Mesendoderm (in vitro differentiated cells): Measurements from ENCODE around the gene THSD7A.
A peak's percentile ranks its signal among the peaks of the same experiment; 100 is the strongest.

Experiments used
- DNase-seq: peaks from one replicate; pipeline ENCODE4 v3.0.0; 2013
- H2AK5ac ChIP-seq: 2 replicates; pipeline ENCODE4 v1.6.1; 2013; ENCODE audit warnings: low read length, inconsistent platforms
- H2BK120ac ChIP-seq: 2 replicates; pipeline ENCODE4 v1.6.1; 2013; ENCODE audit warnings: low read depth, mild to moderate bottlenecking, low read length, moderate library complexity, mixed read lengths
- H2BK15ac ChIP-seq: replicated peaks from 2 replicates; pipeline ENCODE4 v1.6.1; 2013; ENCODE audit warnings: low read depth, mild to moderate bottlenecking, moderate library complexity
- H2BK5ac ChIP-seq: 2 replicates; pipeline ENCODE4 v1.6.1; 2013; ENCODE audit warnings: low read length, inconsistent platforms
- H3K18ac ChIP-seq: 2 replicates; pipeline ENCODE4 v1.6.1; 2013; ENCODE audit warnings: mild to moderate bottlenecking, low read length, mixed read lengths
- H3K23ac ChIP-seq: one replicate; pipeline ENCODE4 v1.6.1; 2013; ENCODE audit warnings: low read length
- H3K27ac ChIP-seq: 2 replicates; pipeline ENCODE4 v1.5.1; 2013; ENCODE audit warnings: low read depth, mild to moderate bottlenecking, inconsistent platforms, low read length, moderate library complexity
- H3K27me3 ChIP-seq: 2 replicates; pipeline ENCODE4 v1.6.1; 2013; ENCODE audit warnings: low read length, control low read depth, mild to moderate bottlenecking, inconsistent platforms; ENCODE audit not compliant: insufficient read depth, poor library complexity
- H3K36me3 ChIP-seq: 2 replicates; pipeline ENCODE4 v1.6.1; 2013; ENCODE audit warnings: low read length, inconsistent platforms; ENCODE audit not compliant: control insufficient read depth, insufficient read depth
- H3K4ac ChIP-seq: one replicate; pipeline ENCODE4 v1.6.1; 2013; ENCODE audit warnings: low read depth, mild to moderate bottlenecking, low read length, moderate library complexity
- H3K4me1 ChIP-seq: 2 replicates; pipeline ENCODE4 v1.6.1; 2013; ENCODE audit warnings: low read depth, low read length, inconsistent platforms; ENCODE audit not compliant: control insufficient read depth
- H3K4me2 ChIP-seq: 2 replicates; pipeline ENCODE4 v1.6.1; 2013; ENCODE audit warnings: low read length
- H3K4me3 ChIP-seq: 2 replicates; pipeline ENCODE4 v1.5.1; 2013; ENCODE audit warnings: mild to moderate bottlenecking, low read length
- H3K56ac ChIP-seq: one replicate; pipeline ENCODE4 v1.6.1; 2013; ENCODE audit warnings: low read length
- H3K79me1 ChIP-seq: 2 replicates; pipeline ENCODE4 v1.6.1; 2013; ENCODE audit warnings: low read length, inconsistent platforms
- H3K79me2 ChIP-seq: 2 replicates; pipeline ENCODE4 v1.6.1; 2013; ENCODE audit warnings: mild to moderate bottlenecking, low read length; ENCODE audit not compliant: control insufficient read depth, insufficient read depth
- H3K9ac ChIP-seq: 2 replicates; pipeline ENCODE4 v1.6.1; 2013; ENCODE audit warnings: low read length, inconsistent platforms
- H4K5ac ChIP-seq: one replicate; pipeline ENCODE4 v1.6.1; 2013; ENCODE audit warnings: low read length
- H4K8ac ChIP-seq: one replicate; pipeline ENCODE4 v1.6.1; 2013; ENCODE audit warnings: low read depth, mild to moderate bottlenecking, control low read depth, low read length, moderate library complexity
- WGBS: extraction: QIAGEN DNeasy Blood & Tissue Kit; methylation state at CpG from one replicate; pipeline ENCODE4 v1.1.7; 2013; ENCODE audit warnings: low lambda C conversion rate, missing lambda C conversion rate; ENCODE audit not compliant: insufficient coverage; ENCODE audit errors: extremely low coverage; 5-methylcytosine and 5-hydroxymethylcytosine counted together

THSD7A gene

GRCh38 chr7:11513460-11513859 is 318.5 kb downstream of the THSD7A start:
- Histone ChIP-seq H2BK15ac (no peak overlapping the region), H2BK5ac (no peak overlapping the region), H3K56ac (no peak overlapping the region), H3K27ac (no peak overlapping the region), H3K79me1 (no peaks in the 10 kb centered on the region), H2AK5ac (no peak overlapping the region), H3K79me2 (no peaks in the 10 kb centered on the region), H3K4me2 (no peak overlapping the region), H3K4ac (no peak overlapping the region), H3K9ac (no peak overlapping the region), H3K27me3 (no peaks in the 10 kb centered on the region), H3K4me1 (peaks cover 4% of the 10 kb centered on the region), H3K36me3 (no peaks in the 10 kb centered on the region), H4K8ac (no peak overlapping the region), H3K4me3 (no peak overlapping the region), H4K5ac (no peak overlapping the region), H2BK120ac (no peak overlapping the region), H3K18ac (no peak overlapping the region), H3K23ac (no peak overlapping the region)
- WGBS: no CpG with 5 or more reads among the region's 1 CpG
- DNase-seq: no peak

- H3K79me1 ChIP-seq: no peaks in the 10 kb centered on the region
- no peak overlapping the region for H3K9ac ChIP-seq
- H3K4me1 ChIP-seq: no peaks in the 10 kb centered on the region
- no peak overlapping the region for H2BK15ac ChIP-seq
- no peak overlapping the region for H3K4ac ChIP-seq
- H2BK5ac ChIP-seq: no peak overlapping the region
- H3K18ac ChIP-seq: no peak overlapping the region
- DNase-seq: no peak
- H3K36me3 ChIP-seq: no peaks in the 10 kb centered on the region
- H3K27ac ChIP-seq: no peak overlapping the region
- H3K27me3 ChIP-seq: no peaks in the 10 kb centered on the region
- H2AK5ac ChIP-seq: no peak overlapping the region
- H3K23ac ChIP-seq: no peak overlapping the region
- H3K4me3 ChIP-seq: no peak overlapping the region
- no peak overlapping the region for H2BK120ac ChIP-seq
- no peak overlapping the region for H3K4me2 ChIP-seq
- H4K8ac ChIP-seq: no peak overlapping the region
- H3K79me2 ChIP-seq: no peaks in the 10 kb centered on the region
- WGBS: no CpG with 5 or more reads among the region's 1 CpG
- H3K56ac ChIP-seq: no peak overlapping the region
- H4K5ac ChIP-seq: no peak overlapping the region
Measured at GRCh38 chr7:11507929-11508328, 324.1 kb downstream of the THSD7A start.

GRCh38 chr7:11506417-11506816 is 325.6 kb downstream of the THSD7A start:
- H3K36me3 ChIP-seq: no peaks in the 10 kb centered on the region
- H2BK120ac ChIP-seq: no peak overlapping the region
- H3K4ac ChIP-seq: no peak overlapping the region
- H2BK15ac ChIP-seq: no peak overlapping the region
- no peak overlapping the region for H3K9ac ChIP-seq
- H3K4me3 ChIP-seq: no peak overlapping the region
- H4K5ac ChIP-seq: no peak overlapping the region
- no peak overlapping the region for H3K4me2 ChIP-seq
- no peak overlapping the region for H3K56ac ChIP-seq
- DNase-seq: no peak
- no peaks in the 10 kb centered on the region for H3K27me3 ChIP-seq
- H2AK5ac ChIP-seq: no peak overlapping the region
- H3K23ac ChIP-seq: no peak overlapping the region
- no peaks in the 10 kb centered on the region for H3K4me1 ChIP-seq
- no peaks in the 10 kb centered on the region for H3K79me2 ChIP-seq
- no peak overlapping the region for H3K27ac ChIP-seq
- no peak overlapping the region for H3K18ac ChIP-seq
- H4K8ac ChIP-seq: no peak overlapping the region
- H3K79me1 ChIP-seq: no peaks in the 10 kb centered on the region
- H2BK5ac ChIP-seq: no peak overlapping the region

GRCh38 chr7:11505471-11505985 is 326.5 kb downstream of the THSD7A start:
- Histone ChIP-seq H2BK5ac (no peak overlapping the region), H2AK5ac (no peak overlapping the region), H3K18ac (no peak overlapping the region), H3K27ac (no peak overlapping the region), H3K4me1 (no peaks in the 10 kb centered on the region), H3K79me1 (no peaks in the 10 kb centered on the region), H3K9ac (no peak overlapping the region), H4K8ac (no peak overlapping the region), H3K23ac (no peak overlapping the region), H3K4ac (no peak overlapping the region), H2BK15ac (no peak overlapping the region), H2BK120ac (no peak overlapping the region), H3K36me3 (no peaks in the 10 kb centered on the region), H3K4me2 (no peak overlapping the region), H3K56ac (no peak overlapping the region), H3K79me2 (no peaks in the 10 kb centered on the region), H3K4me3 (no peak overlapping the region), H3K27me3 (no peaks in the 10 kb centered on the region), H4K5ac (no peak overlapping the region)
- WGBS: no CpG with 5 or more reads among the region's 3 CpGs
- no peak for DNase-seq

- no peak overlapping the region for H3K4ac ChIP-seq
- no peak overlapping the region for H3K56ac ChIP-seq
- H3K79me1 ChIP-seq: no peaks in the 10 kb centered on the region
- H3K27ac ChIP-seq: no peak overlapping the region
- no peak overlapping the region for H2AK5ac ChIP-seq
- no peaks in the 10 kb centered on the region for H3K36me3 ChIP-seq
- no peak overlapping the region for H2BK120ac ChIP-seq
- no peak overlapping the region for H3K18ac ChIP-seq
- DNase-seq: no peak
- H3K4me2 ChIP-seq: no peak overlapping the region
- H4K5ac ChIP-seq: no peak overlapping the region
- H3K23ac ChIP-seq: no peak overlapping the region
- no CpG with 5 or more reads among the region's 1 CpG for WGBS
- H3K4me3 ChIP-seq: no peak overlapping the region
- no peak overlapping the region for H2BK15ac ChIP-seq
- no peaks in the 10 kb centered on the region for H3K27me3 ChIP-seq
- no peaks in the 10 kb centered on the region for H3K79me2 ChIP-seq
- H3K4me1 ChIP-seq: no peaks in the 10 kb centered on the region
- no peak overlapping the region for H2BK5ac ChIP-seq
- H3K9ac ChIP-seq: no peak overlapping the region
- H4K8ac ChIP-seq: no peak overlapping the region
Measured at GRCh38 chr7:11492307-11492706, 339.7 kb downstream of the THSD7A start.

- Histone ChIP-seq H3K18ac (no peak overlapping the region), H3K4me1 (no peaks in the 10 kb centered on the region), H3K79me2 (no peaks in the 10 kb centered on the region), H3K27ac (no peak overlapping the region), H3K79me1 (no peaks in the 10 kb centered on the region), H3K27me3 (no peaks in the 10 kb centered on the region), H3K56ac (no peak overlapping the region), H2AK5ac (no peak overlapping the region), H3K9ac (no peak overlapping the region), H4K8ac (no peak overlapping the region), H3K36me3 (no peaks in the 10 kb centered on the region), H3K23ac (no peak overlapping the region), H4K5ac (no peak overlapping the region), H3K4me2 (no peak overlapping the region), H2BK15ac (no peak overlapping the region), H3K4me3 (no peak overlapping the region), H3K4ac (no peak overlapping the region), H2BK5ac (no peak overlapping the region), H2BK120ac (no peak overlapping the region)
- DNase-seq: peak; percentile 90
- no CpG with 5 or more reads among the region's 4 CpGs for WGBS
Measured at GRCh38 chr7:11491811-11492210, 340.2 kb downstream of the THSD7A start.
